Measurements from ENCODE around the gene VPS13D.
A peak's percentile ranks its signal among the peaks of the same experiment; 100 is the strongest.
"Not testable (repeated sequence)": the region's sequence is repeated elsewhere in the genome, so short reads cannot be mapped to it uniquely, and the experiment has no call there.

The VPS13D gene

DNA sequence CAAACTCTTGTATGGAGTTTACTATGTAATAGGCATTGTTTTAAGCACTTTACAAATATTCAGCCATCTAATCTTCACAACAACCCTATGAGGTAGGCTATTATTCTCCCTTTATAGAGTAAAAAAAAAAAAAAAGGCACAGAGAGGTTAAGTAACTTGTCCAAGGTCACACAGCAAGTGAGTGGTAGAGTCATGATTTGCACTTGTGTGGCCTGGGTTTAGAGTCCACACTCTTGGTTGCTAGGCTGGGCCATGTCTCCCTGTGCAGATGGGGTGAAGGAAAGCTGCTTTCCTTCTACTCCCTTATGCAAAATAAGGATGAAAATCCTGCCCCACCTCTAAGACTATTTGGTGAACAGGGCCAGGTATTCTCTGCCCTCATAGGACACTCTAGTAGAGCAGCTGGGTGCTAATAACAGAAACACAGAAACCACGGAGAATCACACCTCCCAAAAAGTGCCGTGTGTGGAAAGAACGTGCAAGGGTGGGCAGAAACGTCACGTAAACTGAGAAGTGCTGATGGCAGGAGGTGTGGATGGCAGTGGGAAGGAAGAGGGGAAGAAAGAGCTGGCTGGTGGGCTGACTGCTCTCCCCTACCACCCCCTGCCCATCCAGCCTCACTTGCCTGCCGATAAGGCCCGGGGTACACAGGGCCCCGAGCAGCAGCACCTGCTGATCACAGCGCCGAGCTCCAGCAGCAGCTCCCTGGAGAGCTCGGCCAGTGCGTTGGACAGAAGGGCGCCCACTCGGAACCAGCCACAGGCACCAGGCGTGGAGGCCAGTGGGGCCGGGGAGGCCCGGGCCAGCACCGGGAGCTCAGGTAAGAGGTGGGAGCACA, 28.3 kb upstream of the VPS13D start:
- no peak for DNase-seq

DNA sequence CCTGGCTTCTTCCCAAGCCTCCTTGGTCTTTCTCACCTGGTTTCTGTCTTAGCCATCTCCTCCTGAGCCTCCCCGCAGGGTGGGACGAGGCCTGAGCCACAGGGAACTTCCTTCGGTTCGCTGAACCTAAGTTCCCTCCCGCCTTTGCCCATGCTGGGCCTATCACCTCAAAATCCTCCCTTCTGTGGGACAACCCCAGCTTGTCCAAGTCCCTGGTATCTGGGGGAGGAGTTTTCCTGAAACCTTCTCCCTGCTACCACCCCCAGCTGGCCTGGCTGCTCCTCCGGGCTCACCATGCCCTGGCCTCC, 27.7 kb upstream of the VPS13D start:
- DNase-seq = no peak

DNA sequence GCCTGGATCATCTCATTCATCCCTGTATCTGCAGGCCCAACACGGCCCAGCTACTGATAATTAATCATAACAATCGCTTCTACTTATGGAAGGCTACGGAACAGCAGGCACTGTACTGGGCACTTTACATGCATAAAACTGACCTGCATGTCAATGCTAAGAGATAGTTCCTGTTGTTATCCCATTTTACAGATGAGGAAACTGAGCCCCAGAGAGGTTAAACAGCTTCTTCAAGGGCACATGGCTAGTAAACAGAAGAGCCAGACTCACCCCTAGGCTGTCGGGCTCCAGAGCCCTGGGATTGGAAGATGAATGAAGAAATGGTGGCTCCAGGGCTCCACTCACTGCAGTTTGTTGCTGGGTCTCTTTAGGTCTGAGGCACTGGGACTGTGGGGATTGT, 27.3 kb upstream of the VPS13D start:
- DNase-seq = no peak

DNA sequence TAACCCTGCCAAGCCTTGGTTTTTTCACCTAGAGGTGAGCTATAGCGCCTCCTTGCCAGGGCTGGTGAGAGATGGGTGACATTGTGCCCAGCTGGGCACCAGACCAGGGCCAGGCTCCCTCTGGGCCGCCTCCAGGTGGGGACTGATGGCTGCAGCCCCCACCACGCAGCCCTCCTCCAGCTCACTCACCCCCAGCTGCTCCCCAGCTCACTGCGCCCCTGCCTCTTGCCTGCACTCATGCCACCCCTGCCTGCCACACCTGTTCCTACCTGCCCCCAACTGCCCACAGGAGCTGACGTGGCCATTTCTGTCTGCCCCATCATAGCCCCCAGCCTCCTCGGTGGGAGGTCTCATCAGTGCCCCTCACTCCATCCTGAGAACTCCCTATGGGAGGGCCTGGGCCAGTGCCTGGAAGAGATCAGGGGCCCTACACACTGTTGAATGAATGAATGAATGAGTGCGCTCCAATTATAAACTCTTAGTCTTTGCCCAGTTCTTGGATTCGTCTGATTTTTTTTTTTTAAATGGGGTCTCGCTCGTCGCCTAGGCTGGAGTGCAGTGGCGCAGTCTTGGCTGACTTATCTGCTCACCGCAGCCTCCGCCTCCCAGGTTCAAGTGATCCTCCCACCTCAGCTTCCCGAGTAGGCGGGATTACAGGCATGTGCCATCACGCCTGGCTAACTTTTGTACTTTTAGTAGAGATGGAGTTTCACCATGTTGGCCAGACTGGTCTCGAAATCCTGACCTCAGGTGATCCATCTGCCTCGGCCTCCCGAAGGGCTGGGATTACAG, 26.4 kb upstream of the VPS13D start:
- DNase-seq = no peak

DNA sequence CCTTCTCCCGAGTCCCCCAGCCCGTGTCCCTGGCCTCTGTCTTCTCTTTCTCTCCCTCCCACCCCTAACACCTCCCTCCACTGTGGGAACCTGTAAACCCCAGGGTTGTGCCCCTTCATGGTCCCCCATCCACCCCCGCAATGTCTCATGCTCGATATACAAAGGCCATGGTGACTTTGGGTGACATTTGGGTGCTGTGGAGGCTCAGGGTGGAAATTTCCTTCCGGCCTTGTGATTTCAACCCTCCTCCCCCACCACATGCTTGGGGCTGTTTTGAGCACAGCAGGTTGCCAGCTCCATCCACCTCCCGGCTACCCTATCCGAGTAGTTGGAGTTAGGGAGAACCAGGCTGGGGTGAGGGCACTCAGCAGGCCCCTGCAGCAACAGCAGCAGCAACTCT, 25.7 kb upstream of the VPS13D start:
- DNase-seq = peak; percentile 42 to 52

DNA sequence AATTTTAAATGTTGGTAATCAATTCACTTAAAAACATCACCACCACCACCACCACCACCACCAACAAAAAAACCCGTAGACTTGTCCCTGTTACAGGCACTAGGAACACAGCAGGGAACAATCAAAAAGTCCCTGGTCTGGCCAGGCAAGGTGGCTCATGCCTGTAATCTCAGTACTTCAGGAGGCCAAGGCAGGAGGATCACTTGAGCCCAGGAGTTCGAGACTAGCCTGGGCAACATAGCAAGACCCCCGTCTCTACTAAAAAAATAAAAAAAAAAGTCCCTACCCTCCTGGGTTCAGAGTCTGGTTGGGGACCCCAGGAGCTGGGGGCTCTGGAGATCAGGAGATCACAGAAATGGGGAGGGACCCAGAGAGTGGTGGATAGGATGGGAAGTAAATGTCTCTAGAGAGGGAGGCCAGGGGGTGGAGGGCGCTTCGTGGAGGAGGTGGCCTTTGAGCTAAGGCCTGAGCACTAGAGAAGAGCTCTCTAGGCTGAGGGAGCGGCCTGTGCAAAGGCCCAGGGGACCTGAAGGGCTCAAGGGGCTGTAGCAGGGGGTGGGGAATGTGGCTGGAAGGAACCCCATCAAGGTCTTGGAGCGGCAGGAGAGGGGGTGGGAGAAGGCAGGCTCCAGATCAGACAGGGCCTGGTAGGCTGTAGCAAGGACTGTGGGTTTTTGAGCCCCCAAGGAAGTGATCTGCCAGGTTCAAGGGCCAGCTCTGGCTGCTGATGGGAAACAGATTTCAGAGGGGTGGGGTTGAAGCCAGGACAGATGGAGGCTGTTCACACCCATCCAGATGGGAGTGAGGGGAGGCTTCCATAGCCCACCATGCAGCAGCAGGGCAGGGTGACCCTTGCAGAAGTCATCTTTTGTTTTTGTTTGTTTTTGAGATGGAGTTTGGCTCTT, 24.8 kb upstream of the VPS13D start:
- no peak for DNase-seq

DNA sequence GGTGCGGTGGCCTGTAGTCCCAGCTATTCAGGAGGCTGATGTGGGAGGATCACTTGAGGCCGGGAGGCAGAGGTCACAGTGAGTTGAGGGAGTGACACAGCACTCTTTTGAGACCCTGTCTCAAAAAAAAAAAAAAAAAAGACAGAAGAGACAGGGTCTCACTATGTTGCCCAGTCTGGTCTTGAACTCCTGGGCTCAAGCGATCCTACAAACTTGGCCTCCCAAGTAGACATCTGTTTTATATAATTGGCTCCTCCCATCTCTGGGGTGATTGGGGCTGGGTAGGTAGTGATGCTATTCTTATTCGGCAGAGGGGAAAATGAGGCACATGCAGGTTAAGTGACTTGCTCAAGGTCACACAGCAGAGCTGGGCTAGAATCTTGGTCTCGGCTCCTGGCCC, 23.6 kb upstream of the VPS13D start:
- DNase-seq = no peak

DNA sequence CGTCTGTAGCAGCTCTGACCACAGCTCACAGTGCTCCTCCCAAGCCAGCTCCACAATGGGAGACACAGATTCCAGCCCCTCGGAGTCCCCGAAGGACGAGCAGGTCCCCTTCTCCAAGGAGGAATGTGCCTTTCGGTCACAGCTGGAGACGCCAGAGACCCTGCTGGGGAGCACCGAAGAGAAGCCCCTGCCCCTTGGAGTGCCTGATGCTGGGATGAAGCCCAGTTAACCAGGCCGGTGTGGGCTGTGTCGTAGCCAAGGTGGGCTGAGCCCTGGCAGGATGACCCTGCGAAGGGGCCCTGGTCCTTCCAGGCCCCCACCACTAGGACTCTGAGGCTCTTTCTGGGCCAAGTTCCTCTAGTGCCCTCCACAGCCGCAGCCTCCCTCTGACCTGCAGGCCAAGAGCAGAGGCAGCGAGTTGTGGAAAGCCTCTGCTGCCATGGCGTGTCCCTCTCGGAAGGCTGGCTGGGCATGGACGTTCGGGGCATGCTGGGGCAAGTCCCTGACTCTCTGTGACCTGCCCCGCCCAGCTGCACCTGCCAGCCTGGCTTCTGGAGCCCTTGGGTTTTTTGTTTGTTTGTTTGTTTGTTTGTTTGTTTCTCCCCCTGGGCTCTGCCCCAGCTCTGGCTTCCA, 22.9 kb upstream of the VPS13D start:
- no peak for DNase-seq

DNA sequence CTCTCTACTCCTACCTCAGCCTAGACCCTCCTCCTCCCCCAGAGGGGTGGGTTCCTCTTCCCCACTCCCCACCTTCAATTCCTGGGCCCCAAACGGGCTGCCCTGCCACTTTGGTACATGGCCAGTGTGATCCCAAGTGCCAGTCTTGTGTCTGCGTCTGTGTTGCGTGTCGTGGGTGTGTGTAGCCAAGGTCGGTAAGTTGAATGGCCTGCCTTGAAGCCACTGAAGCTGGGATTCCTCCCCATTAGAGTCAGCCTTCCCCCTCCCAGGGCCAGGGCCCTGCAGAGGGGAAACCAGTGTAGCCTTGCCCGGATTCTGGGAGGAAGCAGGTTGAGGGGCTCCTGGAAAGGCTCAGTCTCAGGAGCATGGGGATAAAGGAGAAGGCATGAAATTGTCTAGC, 21.6 kb upstream of the VPS13D start:
- no peak for DNase-seq

DNA sequence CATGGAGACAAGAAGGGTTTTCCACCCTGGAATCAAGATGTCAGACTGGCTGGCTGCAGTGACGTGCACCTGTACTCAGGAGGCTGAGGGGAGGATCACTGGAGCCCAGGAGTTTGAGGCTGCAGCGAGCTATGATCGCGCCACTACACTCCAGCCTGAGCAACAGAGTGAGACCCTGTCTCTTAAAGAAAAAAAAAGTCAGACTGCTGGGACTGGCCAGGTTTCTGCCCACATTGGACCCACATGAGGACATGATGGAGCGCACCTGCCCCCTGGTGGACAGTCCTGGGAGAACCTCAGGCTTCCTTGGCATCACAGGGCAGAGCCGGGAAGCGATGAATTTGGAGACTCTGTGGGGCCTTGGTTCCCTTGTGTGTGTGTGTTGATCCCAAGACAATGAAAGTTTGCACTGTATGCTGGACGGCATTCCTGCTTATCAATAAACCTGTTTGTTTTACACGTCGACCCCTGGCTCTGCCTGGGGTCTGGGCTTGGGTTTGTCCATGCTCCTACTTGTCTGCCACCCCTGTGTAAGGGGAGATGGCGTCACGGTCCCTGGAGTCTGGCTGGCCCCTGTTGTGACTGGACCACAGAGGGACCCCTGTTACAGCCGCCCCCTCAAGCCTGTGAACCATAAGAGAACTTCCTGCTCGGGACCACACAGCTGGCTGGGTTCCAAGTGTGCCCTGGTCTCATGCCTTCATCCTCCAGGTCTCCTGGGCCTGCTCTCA, 20.9 kb upstream of the VPS13D start:
- peak; percentile 84 to 87 for DNase-seq

DNA sequence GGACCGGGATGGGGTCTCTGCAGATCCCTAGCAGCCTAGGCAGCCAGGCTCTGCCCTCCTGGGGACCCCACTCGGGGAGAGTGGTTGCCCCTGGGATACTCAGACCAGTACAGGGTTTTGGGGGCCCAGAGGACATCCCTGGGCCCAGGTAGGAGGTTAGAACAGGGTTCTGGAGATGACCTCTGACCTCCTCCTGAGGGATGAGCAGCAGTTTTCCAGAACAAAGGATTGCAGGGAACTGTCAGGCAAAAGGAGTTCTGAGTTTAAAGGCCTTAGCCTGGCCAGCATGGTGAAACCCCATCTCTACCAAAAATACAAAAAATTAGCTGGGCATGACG, 20.4 kb upstream of the VPS13D start:
- no peak for DNase-seq

DNA sequence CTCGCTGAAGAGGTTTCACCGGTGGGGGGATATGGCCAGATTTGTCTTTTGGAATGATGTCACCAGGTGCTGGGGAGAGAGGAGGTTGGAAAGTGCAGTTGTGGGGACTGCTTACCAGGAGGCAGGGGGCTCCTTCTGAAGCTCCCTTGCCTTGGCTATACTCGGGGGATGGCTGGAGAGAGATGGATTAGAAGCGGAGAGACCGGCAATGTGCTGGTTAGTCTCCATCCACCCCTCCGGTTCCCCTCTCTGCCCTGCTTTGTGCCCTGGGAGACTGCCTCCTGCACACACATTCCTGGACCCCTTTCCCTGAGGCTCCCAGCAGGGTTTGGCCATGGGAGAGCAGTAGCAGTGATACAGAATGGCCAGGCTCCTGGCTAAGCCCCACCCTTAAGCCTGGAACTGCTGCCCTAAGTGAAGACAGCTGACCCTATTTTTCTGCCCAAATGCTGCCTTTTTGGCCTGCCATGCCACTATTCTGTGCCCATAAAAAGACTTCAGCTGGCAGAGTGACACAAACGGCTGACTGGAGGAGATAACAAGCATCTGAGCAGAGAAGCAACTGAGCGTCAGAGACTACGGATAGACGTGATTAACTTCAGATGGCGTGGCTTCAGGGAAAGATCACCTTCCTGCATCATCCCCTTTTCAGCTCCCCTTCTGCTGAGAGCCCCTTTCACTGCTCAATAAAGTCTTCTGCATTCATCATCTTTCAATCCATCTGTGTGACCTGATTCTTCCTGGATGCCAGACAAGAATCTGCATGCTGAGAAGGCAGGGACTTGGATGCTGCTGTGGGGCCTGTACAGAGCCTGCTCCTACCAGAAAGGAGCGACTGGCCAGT, 14.5 kb upstream of the VPS13D start:
- DNase-seq = no peak

DNA sequence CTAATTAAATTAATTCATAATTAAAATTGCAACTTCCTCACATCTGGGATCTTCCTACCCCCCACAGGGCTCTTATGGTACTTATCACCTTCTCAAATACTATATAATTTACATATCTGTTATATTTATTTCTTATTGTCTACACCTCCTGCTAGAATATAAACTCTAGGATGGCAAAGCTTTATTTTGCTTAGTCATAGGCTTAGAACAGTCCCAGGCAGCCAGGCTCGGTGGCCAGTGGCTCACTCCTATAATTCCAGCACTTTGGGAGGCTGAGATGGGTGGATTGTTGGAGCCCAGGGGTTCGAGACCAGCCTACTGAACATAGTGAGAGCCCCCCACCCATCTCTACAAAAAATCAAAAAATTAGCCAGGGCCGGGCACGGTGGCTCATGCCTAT, 10.0 kb upstream of the VPS13D start:
- no peak for DNase-seq

DNA sequence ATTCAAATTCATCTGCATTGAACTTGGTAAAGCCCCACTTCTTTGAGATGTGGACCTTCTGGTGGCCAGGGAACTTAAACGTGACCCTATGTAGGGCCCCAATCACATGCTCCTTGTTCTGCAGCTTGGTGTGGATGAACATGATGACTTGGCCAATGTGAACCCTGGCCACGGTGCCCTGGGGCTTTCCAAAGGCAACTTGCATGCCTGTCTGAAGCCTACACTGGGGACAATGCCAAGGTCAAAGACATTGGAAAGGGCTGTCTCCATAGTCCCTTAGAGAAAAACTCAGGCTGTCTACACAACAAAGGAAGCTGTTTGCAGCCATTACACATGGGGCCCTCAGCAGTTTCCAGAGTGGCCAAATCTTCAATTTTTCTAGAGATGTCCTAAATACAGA, 8.9 kb upstream of the VPS13D start:
- no peak for DNase-seq

DNA sequence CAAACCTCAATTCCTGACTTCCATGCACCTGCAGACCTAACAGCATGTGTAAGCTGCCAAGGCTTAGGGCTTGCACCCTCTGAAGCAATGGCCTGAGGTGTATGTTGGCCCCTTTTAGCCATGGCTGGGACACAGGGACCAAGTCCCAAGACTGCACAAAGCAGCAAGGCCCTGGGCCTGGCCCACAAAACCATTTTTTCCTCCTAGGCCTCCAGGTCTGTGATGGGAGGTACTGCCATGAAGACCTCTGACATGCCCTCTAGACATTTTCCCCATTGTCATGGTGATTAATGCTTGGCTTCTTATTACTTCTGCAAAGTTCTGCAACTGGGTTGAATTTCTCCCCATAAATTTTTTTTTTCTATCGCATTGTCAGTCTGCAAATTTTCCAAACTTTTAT, 7.1 kb upstream of the VPS13D start:
- DNase-seq = not testable (repeated sequence)

DNA sequence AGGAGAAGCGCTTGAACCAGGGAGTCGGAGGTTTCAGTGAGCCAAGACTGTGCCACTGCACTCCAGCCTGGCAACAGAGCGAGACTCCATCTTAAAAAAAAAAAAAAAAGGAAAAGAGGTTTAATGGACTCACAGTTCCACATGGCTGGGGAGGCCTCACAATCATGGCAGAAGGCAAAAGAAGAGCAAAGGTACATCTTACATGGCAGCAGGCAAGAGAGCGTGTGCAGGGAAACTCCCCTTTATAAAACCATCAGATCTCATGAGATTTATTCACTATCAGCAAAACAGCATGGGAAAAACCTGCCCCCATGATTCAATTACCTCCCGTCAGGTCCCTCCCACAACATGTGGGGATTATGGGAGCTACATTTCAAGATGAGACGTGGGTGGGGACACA, 5.7 kb upstream of the VPS13D start:
- DNase-seq = not testable (repeated sequence)

DNA sequence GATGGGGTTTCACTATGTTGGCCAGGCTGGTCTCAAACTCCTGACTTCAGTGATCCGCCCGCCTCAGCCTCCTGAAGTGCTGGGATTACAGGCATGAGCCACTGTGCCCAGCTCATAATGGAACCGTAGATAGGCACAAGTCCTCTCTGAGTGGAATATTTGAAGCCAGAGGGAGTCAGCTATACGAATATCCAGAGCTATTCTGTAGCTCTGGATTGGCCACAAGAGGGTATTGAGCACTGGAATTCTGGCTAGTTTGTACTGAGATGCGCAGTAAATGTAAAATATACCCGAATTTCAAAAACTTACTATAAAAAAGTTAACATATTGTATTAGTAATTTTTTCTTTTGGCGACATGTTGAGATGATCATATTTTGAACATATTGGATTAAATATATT, 851 bp upstream of the VPS13D start:
- no peak for DNase-seq

DNA sequence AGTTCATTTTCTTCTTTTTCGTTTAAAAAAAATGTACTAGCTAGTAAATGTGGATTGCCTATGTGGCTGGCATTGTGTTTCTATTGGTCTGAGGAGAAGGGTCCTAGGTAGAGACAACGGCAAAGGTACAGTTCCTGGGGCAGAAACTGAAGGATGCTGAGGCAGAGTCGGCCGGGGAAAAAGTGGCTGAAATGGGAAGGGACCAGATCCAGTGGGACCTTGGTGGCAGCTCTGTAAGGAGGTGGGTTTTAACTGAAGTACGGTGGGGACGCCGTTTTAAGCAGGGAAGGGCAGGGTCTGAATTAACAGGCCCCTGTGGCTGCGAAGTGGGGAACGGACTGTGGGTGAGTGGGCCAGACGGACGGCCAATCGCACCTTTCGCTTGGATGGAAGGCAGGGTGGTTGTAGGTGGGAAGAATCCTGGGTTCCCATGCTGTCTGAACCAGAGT, 420 bp upstream of the VPS13D start:
- DNase-seq = no peak

DNA sequence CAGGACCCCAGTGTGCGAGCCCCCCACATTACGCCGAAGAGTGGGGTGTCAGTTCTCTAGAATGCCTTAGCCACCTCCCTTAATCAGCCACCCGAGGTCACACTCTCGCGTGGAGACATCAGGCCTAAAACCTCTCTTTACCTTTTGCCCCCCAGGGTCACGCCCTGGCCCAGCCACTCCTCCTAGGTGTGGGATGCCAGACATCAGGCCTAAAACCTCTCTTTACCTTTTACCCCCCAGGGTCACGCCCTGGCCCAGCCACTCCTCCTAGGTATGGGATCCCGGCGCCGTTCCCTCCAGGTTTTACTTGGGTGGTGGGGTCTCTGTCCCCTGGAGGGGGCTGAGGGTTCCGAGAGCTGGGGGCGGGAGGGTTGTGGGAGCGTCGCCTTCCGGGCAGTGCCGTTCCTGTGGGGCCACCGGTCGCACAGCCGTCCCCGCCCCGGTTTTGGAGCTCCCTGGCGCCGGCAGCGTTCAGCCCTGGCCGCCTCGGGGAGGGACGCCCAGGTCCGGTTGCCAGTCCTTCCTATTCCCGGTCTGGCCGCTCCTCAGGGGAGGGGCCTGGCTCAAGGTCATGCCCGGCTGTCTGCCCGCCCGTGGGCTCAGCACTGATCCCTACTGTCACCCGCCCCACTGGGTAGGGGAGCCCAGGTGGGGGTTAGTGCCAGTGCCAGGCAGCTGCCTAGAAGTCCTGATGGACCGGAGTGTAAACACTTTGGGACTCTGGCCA, 882 bp downstream of the VPS13D start:
- DNase-seq = no peak

DNA sequence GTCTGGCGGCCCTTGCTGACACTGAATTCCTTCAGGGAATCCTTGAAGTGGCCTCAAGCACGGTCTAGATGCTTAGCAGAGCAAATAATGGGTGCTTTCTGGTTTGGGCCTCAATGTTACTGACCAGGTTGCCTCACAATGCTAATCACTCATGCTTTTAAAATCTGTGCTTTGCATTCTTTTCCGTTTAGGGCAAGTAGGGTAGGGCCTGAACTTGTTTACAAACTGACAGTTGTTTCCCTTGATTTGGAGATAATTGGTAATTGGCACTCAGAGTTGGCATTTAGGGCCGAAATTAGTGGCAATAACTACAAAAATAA, 1.4 kb downstream of the VPS13D start:
- no peak for DNase-seq

DNA sequence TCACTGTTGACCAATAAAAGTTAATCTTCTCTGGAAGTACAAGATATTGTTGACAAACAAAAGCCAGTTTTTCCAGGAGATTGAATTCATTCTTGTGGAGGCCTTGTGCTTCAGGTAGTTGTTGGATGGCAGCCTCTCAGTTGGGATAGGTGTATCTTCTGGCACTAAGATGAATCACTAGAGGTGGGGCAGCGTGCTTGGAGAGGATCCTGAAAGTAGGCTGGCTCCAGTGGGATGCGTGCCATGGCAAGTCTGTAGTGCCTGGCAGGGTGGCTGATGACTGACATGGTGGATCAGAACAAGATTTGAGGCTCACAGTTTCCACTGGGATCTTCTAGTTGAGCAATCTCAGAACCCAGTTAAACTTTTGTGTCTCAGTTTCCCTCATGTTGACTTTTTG, 2.4 kb downstream of the VPS13D start:
- DNase-seq = no peak

Data from activated CD4-positive, alpha-beta T cell treated with anti-CD3 and anti-CD28 coated beads, Interleukin-2, amount 50 U/mL, for 4 hours (primary cell).